OCI-LY7 (cell line): Measurements from ENCODE around the gene ASPHD1. TPM values are rescaled to one million over a fixed set of nuclear protein-coding genes. Genes with fewer than 3 reads are reported as not detected.
A peak's percentile ranks its signal among the peaks of the same experiment; 100 is the strongest.
"Not testable (repeated sequence)": the region's sequence is repeated elsewhere in the genome, so short reads cannot be mapped to it uniquely, and the experiment has no call there.

Experiments
- BruUV-seq: library from RNA; stranded (reverse); fragments of 400-500 nt; replicated peaks from 2 replicates; lab custom pipeline; 2021; lab: Mats Ljungman, UMichigan
- CTCF ChIA-PET: fragments of 300-600 bp; sonication (Branson Sonifier 250); formaldehyde crosslinking; loops from one replicate; lab custom pipeline; 2022; ENCODE audit warnings: antibody characterized with exemption; ENCODE audit not compliant: unreplicated experiment; lab: Charles Lee
- POLR2A ChIA-PET: fragments of 300-600 bp; sonication (Branson Sonifier 250); formaldehyde crosslinking; loops from one replicate; lab custom pipeline; 2022; ENCODE audit warnings: antibody characterized with exemption; lab: Charles Lee
- DNase-seq: peaks from one replicate; pipeline ENCODE4 v3.0.0-alpha.2; 2015; ENCODE audit warnings: low spot score
- H2AFZ ChIP-seq: fragments of 200-600 bp; sonication (generic), shearing (Covaris generic); 2 replicates; pipeline ENCODE4 v1.6.1; 2014; ENCODE audit warnings: mild to moderate bottlenecking, antibody characterized with exemption, low read length, moderate library complexity
- H3K27ac ChIP-seq: fragments of 200-600 bp; sonication (generic); 2 replicates; pipeline ENCODE4 v1.5.1; 2014; ENCODE audit warnings: mixed run types, low read depth, mild to moderate bottlenecking, moderate library complexity, low read length, inconsistent platforms; ENCODE audit not compliant: poor library complexity, severe bottlenecking
- H3K36me3 ChIP-seq: fragments of 200-600 bp; sonication (generic); 2 replicates; pipeline ENCODE4 v1.6.1; 2014; ENCODE audit warnings: mild to moderate bottlenecking, antibody characterized with exemption, low read length, moderate library complexity, mixed read lengths; ENCODE audit not compliant: insufficient read depth
- H3K4me1 ChIP-seq: fragments of 200-600 bp; sonication (generic); 2 replicates; pipeline ENCODE4 v1.5.1; 2014; ENCODE audit warnings: mild to moderate bottlenecking, low read length; ENCODE audit not compliant: insufficient read depth, poor library complexity, severe bottlenecking
- H3K4me2 ChIP-seq: fragments of 200-600 bp; sonication (generic); 2 replicates; pipeline ENCODE4 v1.6.1; 2014; ENCODE audit warnings: mild to moderate bottlenecking, low read length
- H3K4me3 ChIP-seq: fragments of 200-600 bp; sonication (generic); 2 replicates; pipeline ENCODE4 v1.5.1; 2014; ENCODE audit warnings: mild to moderate bottlenecking, low read depth, low read length; ENCODE audit not compliant: poor library complexity, severe bottlenecking
- H3K79me2 ChIP-seq: fragments of 200-600 bp; sonication (generic); 2 replicates; pipeline ENCODE4 v1.6.1; 2016; ENCODE audit warnings: low read depth, mild to moderate bottlenecking, low read length, moderate library complexity, mixed read lengths; ENCODE audit not compliant: insufficient read depth
- H3K9me2 ChIP-seq: fragments of 200-600 bp; sonication (generic); 2 replicates; pipeline ENCODE4 v1.6.1; 2016; ENCODE audit warnings: mild to moderate bottlenecking, low read length, mixed read lengths; ENCODE audit not compliant: insufficient read depth
- H3K9me3 ChIP-seq: fragments of 200-600 bp; sonication (generic); 2 replicates; pipeline ENCODE4 v1.6.1; 2014; ENCODE audit warnings: mild to moderate bottlenecking, mixed run types, low read length, mixed read lengths
- H4K20me1 ChIP-seq: fragments of 200-600 bp; sonication (generic); 2 replicates; pipeline ENCODE4 v1.6.1; 2014; ENCODE audit warnings: mild to moderate bottlenecking, antibody characterized with exemption, low read length, moderate library complexity, mixed read lengths; ENCODE audit not compliant: insufficient read depth
- CTCF ChIP-seq: fragments of 200-600 bp; sonication (generic); conservative IDR thresholded peaks from 2 replicates; pipeline ENCODE4 v1.5.1; 2014; ENCODE audit warnings: mild to moderate bottlenecking, antibody characterized with exemption, low read length, moderate library complexity, mixed read lengths
- EZH2phosphoT487 ChIP-seq: fragments of 200-600 bp; sonication (generic); IDR thresholded peaks from 2 replicates; pipeline ENCODE4 v1.6.1; 2018; ENCODE audit warnings: low read depth, borderline replicate concordance, mild to moderate bottlenecking, mixed run types, antibody characterized with exemption, low read length, moderate library complexity, mixed read lengths
- intact Hi-C: fragments of 100-400 bp; cut with micrococcal nuclease; formaldehyde crosslinking; loops from one replicate; pipeline ENCODE4 v1.10.0; 2022; ENCODE audit not compliant: unreplicated experiment
- total RNA-seq, 2 experiments: library from RNA; depleted of rRNA in 1 of 2; stranded (reverse); fragments of >200 nt in 1 of 2; shearing (Covaris generic) in 1 of 2; gene quantifications; 2 replicates each; pipeline ENCODE4 v1.2.3, GENCODE V29; 2014 to 2022

Gene ASPHD1
- total RNA-seq, 2 experiments from 2014 or later = 0.30 TPM; not detected in 1

GRCh38 chr16:29927070-29927905 lies 27.0 kb downstream of the ASPHD1 start:
- H4K20me1 ChIP-seq = 0 out of 2 replicates have a peak, but pooled peaks cover 4% of the 10 kb centered on the region
- H3K4me3 ChIP-seq = peak overlapping the region; percentile 91
- no peak overlapping the region for H2AFZ ChIP-seq
- DNase-seq = no peak
- H3K4me1 ChIP-seq = peaks cover 25% of the 10 kb centered on the region
- intact Hi-C loops = loop anchor here (2.0 kb wide), 1 partner anchor 70 kb away; the partner anchor contains the start of gene INO80E
- BruUV-seq = TSS peak; percentile 72
- H3K79me2 ChIP-seq = peaks cover 15% of the 10 kb centered on the region; the same call in 1 of the 2 replicates
- peak overlapping the region; percentile 96 for H3K4me2 ChIP-seq
- no peak overlapping the region for H3K27ac ChIP-seq
- H3K9me3 ChIP-seq = no peaks in the 10 kb centered on the region
- H3K9me2 ChIP-seq = no peaks in the 10 kb centered on the region
- ChIA-PET CTCF (interaction anchor here (0.7 kb wide), 1 partner anchor 46 kb away, joined by 4 read pairs; the partner anchor contains the start of gene TAOK2), POLR2A (interaction anchor here (0.7 to 2.8 kb wide), 10 partner anchors 8 to 248 kb away, joined by 3 to 17 read pairs (median 5); partner anchors contain the start of genes QPRT, TAOK2 and TMEM219)
- TF ChIP-seq EZH2phosphoT487 (no peak), CTCF (no peak)
- 0 out of 2 replicates have a peak, but pooled peaks cover 5% of the 10 kb centered on the region for H3K36me3 ChIP-seq

- H4K20me1 ChIP-seq, H3K4me3 ChIP-seq, H2AFZ ChIP-seq, H3K9me2 ChIP-seq, intact Hi-C loops, DNase-seq, BruUV-seq, H3K9me3 ChIP-seq, H3K79me2 ChIP-seq, H3K4me2 ChIP-seq, POLR2A ChIA-PET, H3K4me1 ChIP-seq, H3K27ac ChIP-seq, H3K36me3 ChIP-seq, CTCF ChIA-PET: not testable (repeated sequence)
These were observed 31.5 kb downstream of the ASPHD1 start for GRCh38 chr16:29931750-29932149.

- Histone ChIP-seq H3K79me2 (no peaks in the 10 kb centered on the region), H3K4me2 (no peak overlapping the region), H3K4me1 (no peaks in the 10 kb centered on the region), H3K4me3 (no peak overlapping the region), H3K9me2 (no peaks in the 10 kb centered on the region), H3K27ac (no peak overlapping the region), H3K36me3 (no peaks in the 10 kb centered on the region), H3K9me3 (peaks cover 6% of the 10 kb centered on the region; the same call in 1 of the 2 replicates), H2AFZ (no peak overlapping the region), H4K20me1 (no peaks in the 10 kb centered on the region)
- intact Hi-C loops = no loop called here
- CTCF ChIA-PET = no interaction called here
- no peak for TF ChIP-seq CTCF
- no peak for TF ChIP-seq EZH2phosphoT487
- no peak for DNase-seq
- POLR2A ChIA-PET = interaction anchor here (1.1 to 1.3 kb wide), 2 partner anchors 14 to 21 kb away, joined by 3 to 4 read pairs; partner anchors contain the start of gene TMEM219
- no TSS peak for BruUV-seq
These were observed 40.4 kb downstream of the ASPHD1 start for GRCh38 chr16:29940656-29941055.
